ENCODE results near the gene ELMO3. TPM values are rescaled to one million over a fixed set of nuclear protein-coding genes. Genes with fewer than 3 reads are reported as not detected.

The ELMO3 gene
- total and polyA plus RNA-seq, 2 of the 13 experiments (the other 11 are each of a cell fraction or from before 2014, with no cell fraction given): 2.6 to 4.0 TPM

DNA sequence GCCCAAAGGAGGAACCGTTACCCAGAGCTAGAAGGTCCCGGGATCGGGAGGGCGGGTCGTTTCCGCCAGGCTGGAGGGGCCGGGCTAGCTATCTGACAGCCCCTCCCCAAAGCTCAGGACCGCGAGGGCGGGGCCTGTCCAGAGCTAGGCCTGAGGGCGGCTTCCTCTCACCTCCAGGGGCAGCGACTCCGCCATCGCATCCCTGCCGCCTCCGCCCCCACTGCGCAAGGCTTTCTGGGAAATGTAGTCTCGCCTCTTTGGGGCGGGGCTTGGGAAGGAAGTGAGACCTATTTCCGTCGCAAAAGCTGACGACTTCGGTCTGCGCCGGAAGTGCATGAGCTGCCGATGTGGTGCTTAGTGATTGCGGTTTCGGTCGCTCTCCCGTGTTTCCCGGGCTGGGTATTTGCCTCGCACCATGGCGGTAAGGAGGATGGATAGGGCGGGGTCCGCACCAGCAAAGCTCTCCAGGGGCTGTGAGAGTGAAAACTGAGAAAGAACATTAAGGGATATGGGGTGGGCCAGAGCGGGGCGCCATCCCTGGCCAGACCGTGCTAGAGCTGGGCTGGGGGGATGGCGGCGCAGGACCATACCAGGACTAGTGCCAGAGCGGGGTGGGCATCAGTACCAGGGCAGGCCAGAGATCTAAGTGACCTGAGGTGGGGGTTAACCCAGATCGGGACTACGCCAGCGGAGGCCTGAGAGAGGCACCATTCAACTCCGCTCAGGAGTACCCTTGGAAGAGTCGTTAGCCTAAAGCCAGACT, 28.1 kb downstream of the ELMO3 start, which contains the start of gene TMEM208 (continued):
- TF ChIP-seq, protein P1, sequence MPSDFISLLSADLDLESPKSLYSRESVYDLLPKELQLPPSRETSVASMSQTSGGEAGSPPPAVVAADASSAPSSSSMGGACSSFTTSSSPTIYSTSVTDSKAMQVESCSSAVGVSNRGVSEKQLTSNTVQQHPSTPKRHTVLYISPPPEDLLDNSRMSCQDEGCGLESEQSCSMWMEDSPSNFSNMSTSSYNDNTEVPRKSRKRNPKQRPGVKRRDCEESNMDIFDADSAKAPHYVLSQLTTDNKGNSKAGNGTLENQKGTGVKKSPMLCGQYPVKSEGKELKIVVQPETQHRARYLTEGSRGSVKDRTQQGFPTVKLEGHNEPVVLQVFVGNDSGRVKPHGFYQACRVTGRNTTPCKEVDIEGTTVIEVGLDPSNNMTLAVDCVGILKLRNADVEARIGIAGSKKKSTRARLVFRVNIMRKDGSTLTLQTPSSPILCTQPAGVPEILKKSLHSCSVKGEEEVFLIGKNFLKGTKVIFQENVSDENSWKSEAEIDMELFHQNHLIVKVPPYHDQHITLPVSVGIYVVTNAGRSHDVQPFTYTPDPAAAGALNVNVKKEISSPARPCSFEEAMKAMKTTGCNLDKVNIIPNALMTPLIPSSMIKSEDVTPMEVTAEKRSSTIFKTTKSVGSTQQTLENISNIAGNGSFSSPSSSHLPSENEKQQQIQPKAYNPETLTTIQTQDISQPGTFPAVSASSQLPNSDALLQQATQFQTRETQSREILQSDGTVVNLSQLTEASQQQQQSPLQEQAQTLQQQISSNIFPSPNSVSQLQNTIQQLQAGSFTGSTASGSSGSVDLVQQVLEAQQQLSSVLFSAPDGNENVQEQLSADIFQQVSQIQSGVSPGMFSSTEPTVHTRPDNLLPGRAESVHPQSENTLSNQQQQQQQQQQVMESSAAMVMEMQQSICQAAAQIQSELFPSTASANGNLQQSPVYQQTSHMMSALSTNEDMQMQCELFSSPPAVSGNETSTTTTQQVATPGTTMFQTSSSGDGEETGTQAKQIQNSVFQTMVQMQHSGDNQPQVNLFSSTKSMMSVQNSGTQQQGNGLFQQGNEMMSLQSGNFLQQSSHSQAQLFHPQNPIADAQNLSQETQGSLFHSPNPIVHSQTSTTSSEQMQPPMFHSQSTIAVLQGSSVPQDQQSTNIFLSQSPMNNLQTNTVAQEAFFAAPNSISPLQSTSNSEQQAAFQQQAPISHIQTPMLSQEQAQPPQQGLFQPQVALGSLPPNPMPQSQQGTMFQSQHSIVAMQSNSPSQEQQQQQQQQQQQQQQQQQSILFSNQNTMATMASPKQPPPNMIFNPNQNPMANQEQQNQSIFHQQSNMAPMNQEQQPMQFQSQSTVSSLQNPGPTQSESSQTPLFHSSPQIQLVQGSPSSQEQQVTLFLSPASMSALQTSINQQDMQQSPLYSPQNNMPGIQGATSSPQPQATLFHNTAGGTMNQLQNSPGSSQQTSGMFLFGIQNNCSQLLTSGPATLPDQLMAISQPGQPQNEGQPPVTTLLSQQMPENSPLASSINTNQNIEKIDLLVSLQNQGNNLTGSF (CRISPR knock-in tag; IDR thresholded peaks at IDR 0.05): peak; percentile 82
- TF ChIP-seq ZNF441 (CRISPR knock-in tag; IDR thresholded peaks at IDR 0.05; ENCODE audit: borderline replicate concordance): no peak
- TF ChIP-seq FOXK2 (IDR thresholded peaks at IDR 0.05): 0 out of 2 replicates have a peak, but pooled peaks have one; percentile 60
- TF ChIP-seq ZNF792 (CRISPR knock-in tag; IDR thresholded peaks at IDR 0.05): no peak; the same call in none of the 2 replicates
- peak; percentile 99 for TF ChIP-seq ZNF501 (CRISPR knock-in tag; IDR thresholded peaks at IDR 0.05)
- no peak; the same call in 1 of the 2 replicates for TF ChIP-seq TEAD2 (CRISPR knock-in tag; IDR thresholded peaks at IDR 0.05)
- TF ChIP-seq, protein P2, sequence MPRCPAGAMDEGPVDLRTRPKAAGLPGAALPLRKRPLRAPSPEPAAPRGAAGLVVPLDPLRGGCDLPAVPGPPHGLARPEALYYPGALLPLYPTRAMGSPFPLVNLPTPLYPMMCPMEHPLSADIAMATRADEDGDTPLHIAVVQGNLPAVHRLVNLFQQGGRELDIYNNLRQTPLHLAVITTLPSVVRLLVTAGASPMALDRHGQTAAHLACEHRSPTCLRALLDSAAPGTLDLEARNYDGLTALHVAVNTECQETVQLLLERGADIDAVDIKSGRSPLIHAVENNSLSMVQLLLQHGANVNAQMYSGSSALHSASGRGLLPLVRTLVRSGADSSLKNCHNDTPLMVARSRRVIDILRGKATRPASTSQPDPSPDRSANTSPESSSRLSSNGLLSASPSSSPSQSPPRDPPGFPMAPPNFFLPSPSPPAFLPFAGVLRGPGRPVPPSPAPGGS (CRISPR knock-in tag; IDR thresholded peaks at IDR 0.05): no peak
- TF ChIP-seq ZNF816 (CRISPR knock-in tag; IDR thresholded peaks at IDR 0.05; ENCODE audit: borderline replicate concordance): no peak
- no peak for TF ChIP-seq TRIM22 (IDR thresholded peaks at IDR 0.05)
- peak; percentile 76 for TF ChIP-seq GTF2F1 (IDR thresholded peaks at IDR 0.05; ENCODE audit: low read length)
- peak; percentile 95 for TF ChIP-seq RFXAP (CRISPR knock-in tag; IDR thresholded peaks at IDR 0.05; ENCODE audit: borderline replicate concordance)
- TF ChIP-seq, protein P3, sequence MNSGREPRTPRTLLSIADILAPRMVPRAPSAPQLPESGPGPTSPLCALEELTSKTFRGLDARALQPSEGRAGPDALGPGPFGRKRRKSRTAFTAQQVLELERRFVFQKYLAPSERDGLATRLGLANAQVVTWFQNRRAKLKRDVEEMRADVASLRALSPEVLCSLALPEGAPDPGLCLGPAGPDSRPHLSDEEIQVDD (CRISPR knock-in tag; IDR thresholded peaks at IDR 0.05; ENCODE audit: borderline replicate concordance): peak; percentile 18; the same call in 1 of the 2 replicates
- TF ChIP-seq HNF1A (IDR thresholded peaks at IDR 0.05; ENCODE audit: low read depth): no peak
- peak; percentile 89 for TF ChIP-seq HNF1A (CRISPR knock-in tag; IDR thresholded peaks at IDR 0.05; ENCODE audit: borderline replicate concordance)

All from HepG2 (cell line).